T-helper 9 cell (primary cell): ENCODE measurements around the gene CFAP54.
"Not testable (repeated sequence)": the region's sequence is repeated elsewhere in the genome, so short reads cannot be mapped to it uniquely, and the experiment has no call there.

Experiments
- DNase-seq: peaks from one replicate; pipeline ENCODE4 v3.0.0-alpha.2; 2020
- total RNA-seq, 2 donors: gene quantifications; one replicate each; lab custom pipeline; 2026; lab: John Stamatoyannopoulos, UW

The CFAP54 gene, protein sequence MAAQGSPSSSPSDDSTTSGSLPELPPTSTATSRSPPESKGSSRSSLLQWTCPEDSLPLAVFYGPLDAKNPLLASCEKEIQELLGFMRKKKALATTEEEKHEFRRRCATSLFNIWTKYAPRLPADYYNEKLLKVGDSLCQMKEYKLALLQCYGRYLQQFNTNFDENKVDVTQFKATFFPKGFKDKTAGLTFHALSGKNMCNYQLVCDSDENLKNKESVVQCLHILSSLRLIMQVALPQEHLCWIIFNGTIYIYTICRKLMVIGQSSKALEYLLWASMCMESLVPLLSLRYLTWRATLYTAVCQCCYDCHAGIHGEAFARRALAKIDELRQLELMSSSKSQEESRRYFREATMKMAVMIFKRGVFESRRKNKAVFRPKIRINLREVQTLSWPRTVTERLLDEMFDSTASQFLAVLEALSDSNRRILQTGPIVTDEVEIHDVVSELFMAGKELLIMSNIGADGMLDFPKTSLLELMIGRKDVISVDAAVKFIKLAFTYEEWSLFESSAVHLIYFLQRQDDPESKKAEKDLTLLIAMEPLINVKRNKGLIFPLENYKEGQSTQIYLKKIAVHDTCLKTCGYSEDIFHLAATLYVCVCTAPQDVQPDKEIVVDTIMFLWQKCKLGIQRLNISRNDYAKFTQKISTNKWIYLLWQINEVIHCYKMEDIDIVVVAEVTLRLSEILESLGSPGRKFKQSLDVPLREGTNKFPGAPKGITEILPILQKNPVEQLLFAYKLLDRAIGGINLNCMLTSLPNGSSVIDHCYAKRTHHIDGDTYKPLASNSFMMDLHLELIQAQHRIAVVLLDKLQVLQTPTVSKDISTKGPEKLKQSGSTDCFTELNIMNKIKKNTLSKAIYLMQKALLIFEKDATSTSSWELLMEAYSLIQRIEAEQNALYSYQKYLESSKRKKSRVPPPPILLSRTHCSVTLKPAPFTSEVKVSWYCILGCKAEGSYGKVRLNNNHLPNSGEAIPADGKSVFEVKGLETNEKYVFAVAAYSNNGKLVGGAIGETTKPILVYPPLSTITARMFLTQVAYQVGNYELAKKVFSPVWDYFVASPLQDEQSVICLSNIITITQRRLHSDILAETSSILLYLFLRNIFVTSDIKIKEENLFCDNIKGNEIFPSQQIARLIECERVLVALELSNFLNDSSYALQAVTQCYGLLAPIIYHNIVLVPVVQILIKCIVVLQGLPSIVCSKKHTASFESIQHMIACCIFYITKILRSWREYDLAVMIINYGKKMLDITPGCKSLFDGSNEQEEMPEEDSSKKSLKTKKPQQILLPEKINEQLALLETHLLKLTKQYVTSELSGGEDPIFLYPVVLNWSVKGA (N-terminal part only)
- total RNA-seq: 3.4 to 4.7 reads per million in 2 donors

DNA sequence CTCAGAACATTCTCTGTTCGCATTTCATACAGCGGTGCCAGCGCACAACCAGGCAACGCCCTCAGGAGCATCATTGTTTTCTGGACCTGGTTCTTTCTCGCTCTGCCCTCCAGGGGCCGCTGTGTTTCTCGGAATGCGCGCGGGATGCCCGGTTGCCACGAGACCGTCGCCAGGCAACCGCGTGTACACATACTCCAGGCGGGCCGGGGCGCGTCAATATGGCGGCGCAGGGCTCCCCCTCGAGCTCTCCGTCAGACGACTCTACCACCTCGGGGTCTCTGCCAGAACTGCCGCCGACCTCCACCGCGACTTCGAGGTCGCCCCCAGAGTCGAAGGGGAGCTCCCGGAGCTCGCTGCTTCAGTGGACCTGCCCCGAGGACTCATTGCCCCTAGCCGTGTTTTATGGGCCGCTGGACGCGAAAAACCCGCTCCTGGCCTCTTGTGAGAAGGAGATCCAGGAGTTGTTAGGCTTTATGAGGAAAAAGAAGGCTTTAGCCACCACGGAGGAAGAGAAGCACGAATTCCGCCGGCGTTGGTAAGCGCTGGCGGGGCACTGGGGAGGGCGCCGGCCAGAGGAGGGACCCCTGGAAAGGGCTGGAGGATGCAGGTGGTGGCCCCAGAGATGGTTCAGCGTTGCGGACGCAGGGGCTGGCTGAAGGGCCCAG is at the start of gene CFAP54:
CFAP54 (plus strand) TSS at position 186 of the 665 bp plus-strand sequence; CDS start at position 219, 33 bp downstream.
- DNase-seq: peak; percentile 95

DNA sequence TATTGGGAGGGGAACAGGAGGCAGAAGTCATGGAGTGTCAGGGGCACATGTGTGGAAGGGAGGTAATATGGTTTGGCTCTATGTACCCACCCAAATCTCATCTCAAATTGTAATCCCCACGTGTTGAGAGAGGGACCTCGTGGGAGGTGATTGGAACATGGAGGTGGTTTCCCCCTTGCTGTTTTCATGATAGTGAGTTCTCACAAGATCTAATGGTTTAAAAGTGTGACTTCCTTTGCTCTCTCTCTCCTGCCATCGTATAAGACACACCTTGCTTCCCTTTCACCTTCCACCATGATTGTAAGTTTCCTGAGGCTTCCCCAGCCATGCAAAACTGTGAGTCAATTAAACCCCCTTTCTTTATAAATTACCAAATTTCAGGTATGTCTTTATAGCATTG is 47.6 kb upstream of the CFAP54 start:
- DNase-seq: no peak

DNA sequence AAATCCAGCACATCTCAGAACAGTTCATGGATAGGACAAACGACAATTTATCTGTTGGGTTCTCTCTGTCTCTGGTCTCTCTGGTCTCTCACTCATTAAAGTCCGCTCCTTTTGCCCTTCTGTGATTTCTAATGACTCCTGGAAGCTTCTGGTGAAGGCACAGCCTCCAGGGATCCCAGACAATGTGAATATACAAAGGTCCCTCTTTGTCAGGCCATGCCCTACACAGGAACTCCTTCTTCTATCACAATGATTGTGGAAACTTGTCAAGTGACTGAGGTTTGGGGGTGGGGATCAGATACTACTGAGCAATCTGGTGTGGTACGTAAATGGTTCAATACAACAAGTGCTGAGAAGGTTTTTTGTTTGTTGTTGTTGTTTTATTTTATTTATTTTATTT is 46.5 kb upstream of the CFAP54 start:
- no peak for DNase-seq

DNA sequence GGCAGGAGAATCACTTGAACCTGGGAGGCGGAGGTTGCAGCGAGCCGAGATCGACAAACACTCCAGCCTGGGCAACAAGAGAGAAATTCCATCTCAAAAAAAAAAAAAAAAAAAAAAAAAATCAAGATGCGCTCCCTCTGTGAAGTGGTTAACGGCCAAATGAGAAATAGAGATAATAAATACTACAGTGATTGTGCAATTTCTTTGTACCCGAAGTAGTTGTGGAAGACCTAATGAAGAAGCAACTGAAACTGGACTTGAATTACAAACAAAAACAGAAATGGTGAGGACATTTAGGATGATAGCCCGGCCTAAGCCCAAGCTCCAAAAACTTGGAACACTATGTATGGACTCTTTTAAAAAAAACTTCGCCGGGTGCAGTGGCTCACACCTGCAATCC is 45.0 kb upstream of the CFAP54 start:
- DNase-seq: no peak

DNA sequence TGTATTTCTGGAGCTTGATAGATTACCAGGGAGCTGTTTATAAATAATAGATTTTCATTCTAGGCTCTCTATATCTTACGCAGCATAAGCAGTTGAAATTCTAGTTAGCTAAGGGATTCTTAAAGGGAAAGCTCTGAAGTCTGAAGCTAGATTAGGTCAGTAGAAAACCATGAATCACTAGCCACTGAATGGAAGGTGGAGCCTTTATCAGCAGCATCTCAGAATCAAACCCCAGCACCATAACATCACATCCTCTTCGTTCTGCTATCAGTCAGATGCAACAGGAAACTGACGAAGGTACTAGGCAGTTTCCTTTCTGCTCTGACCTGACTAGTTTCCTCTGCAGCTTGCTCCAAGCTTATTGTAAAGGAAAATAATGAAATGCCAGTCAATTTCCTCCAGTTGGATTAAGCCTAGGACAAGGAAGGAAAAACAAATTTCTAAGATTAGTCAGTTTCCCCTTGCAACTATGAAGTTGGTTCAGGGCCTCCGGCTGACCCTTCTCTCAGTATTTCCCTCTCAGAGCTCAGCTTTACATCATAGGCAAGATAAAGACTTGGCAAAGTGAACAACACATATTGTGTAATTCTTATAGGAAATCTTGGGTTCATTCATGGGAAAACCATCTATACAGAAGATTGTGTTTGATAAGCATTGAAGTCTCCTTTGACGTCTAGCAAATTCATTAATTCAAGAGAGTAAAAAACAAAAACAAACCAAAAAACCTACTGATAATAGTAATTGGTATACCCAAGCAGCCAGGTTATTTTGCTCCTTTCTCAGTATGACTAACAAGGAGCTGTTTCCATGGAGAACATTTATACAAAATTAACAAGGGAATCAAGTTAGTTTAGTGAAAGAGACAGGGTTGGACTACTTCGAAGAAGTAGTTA is 43.4 kb upstream of the CFAP54 start:
- peak; percentile 18 for DNase-seq

DNA sequence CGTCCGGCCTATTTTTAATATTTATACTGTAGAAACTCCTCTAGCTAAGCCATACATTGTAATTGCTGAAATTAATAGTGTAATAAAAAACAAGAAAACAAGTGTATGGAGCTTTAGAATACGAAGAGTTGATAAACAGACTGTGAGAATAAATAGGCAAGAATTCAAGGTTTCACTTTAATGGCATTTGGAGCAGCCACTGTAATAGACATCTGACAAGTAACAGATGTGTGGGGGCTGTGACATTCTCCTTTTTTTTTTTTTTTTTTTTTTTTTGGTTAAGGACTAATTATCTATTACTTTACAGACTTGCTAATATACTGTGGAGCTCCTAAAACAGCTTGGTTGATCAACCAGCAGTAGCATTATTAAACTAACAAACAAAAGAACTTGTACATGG is 42.1 kb upstream of the CFAP54 start:
- no peak for DNase-seq

DNA sequence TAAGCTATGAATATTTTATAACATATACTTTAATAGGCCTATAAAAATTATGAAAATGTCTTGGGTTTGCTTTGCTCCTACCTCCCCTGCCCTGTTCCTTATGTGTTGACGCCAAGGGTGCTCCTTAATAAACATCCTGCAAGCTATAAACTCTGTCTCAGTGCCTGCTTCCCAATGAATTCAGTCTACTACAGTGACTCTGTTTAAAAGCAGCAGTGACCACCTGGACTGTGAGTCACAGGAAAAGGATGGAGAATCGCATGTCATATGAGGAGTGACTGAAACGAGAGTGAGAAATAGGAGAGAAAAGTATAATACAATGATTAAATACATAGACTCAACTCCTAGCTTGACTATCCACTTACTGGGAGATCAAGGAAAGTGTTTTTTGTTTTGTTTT is 41.1 kb upstream of the CFAP54 start:
- DNase-seq: no peak

DNA sequence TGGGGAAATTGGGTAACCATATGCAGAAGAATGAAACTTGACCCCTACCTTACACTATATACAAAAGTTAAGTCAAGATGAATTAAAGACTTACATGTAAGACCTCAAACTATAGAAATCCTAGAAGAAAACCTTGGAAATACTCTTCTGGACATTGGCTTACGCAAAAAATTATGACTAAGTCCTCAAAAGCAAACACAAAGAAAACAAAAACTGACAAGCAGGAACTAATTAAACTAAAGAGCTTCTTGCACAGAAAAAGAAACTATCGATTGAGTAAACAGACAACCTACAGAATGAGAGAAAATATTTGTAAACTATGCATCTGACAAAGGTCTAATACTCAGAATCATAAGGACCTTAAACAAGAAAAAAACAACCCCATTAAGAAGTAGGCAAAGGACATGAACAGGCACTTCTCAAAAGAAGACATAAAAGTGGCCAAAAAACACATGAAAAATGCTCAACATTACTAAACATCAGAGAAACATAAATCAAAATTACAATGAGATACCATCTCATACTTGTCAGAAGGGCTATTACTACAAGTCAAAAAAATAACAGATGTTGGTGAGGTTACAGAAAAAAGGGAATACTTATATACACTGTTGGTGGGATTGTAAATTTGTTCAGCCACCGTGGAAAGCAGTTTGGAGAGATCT is 37.0 kb upstream of the CFAP54 start:
- DNase-seq: no peak

DNA sequence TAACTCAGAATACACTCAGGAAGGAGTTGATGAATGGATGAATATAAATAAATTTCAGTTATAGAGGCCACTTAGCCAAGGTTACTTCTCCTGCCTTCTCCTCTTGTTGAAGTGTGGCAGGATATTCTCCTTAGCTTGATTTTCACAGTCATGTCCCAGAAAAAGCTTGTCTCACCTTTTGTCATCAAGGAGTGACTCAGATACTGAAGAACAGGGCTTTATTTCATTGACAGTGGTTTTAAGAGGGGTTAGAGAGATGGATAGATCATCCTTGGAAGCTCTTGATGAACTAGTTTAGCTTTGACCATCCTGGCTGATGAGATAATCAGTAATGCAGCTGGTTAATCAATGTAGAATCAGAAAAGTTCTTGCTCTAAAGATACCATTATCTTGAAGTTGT is 35.0 kb upstream of the CFAP54 start:
- DNase-seq: no peak

DNA sequence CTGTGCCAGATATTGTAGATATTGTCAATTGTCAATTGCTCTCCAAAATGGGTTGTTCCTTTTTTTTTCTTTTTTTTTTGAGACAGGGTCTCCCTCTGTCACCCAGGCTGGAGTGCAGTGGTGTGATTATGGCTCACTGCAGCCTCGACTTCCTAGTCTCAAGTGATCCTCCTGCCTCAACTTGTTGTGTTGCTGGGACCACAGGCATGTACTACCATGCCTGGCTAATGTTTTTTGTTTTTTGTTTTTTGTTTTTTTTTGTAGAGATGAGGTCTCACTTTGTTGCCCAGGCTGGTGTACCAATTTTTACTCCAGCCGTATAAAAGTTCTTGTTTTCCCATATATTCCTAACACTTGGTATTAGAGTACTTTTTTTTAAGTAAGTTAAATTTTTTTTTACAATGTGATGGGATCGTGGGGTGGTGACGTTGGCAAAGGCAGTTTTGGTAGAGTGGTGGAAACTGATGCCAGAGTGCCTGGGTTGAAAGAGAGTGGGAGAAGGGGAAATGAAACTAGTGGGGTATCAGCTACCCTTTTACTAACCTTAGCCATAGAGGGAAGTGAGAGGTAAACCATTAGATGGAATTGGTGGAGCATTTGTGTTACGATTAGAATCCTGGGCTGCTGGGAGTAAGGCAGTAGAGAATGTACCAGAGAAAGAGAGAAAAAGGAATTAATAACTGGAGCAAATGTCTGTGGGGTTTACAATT is 33.0 kb upstream of the CFAP54 start:
- no peak for DNase-seq

DNA sequence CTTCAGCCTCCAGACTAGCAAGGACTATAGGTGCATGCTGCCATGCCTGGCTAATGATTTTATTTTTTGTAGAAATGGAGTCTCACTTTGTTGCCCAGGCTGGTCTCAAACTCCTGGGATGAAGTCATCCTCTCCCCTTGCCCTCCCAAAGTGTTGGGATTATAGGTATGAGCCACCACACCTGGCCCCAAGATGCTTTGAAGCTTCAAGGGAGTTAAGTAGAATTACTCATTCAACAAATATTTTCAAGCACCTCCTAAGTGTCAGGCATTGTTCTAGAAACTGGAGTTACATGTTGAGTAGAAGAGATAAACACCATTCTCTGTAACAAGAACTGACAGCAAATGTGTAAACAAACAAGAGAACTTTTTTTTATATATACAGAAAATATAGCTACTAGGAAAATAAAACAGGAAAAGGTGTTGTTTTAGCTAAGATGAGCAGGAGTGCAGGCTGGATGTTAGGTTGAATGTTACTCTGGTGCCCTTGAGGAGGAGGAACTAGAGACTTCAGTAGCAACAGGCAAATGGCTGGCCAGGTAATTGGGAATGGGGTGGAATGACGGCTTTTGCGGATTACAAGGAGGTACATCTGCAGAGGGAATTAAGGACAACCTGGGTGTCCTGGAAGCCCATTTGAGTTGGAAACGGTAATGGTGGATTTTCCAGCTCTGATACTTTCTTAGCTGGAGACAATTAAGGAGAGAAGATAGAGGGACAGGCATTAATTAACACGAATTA is 32.0 kb upstream of the CFAP54 start:
- DNase-seq: no peak

DNA sequence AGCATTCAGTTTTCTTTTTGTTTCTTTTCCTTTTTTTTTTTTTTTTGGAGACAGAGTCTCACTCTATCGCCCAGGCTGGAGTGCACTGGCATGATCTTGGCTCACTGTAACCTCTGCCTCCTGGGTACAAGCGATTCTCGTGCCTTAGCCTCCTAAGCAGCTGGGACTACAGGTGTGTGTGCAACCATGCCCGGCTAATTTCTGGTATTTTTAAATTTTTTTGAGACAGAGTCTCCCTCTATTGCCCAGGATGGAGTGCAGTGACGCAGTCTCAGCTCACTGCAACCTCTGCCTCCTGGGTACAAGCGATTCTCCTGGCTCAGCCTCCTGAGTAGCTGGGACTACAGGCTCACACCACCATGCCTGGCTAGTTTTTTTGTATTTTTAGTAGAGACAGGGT is 30.1 kb upstream of the CFAP54 start:
- DNase-seq: not testable (repeated sequence)

DNA sequence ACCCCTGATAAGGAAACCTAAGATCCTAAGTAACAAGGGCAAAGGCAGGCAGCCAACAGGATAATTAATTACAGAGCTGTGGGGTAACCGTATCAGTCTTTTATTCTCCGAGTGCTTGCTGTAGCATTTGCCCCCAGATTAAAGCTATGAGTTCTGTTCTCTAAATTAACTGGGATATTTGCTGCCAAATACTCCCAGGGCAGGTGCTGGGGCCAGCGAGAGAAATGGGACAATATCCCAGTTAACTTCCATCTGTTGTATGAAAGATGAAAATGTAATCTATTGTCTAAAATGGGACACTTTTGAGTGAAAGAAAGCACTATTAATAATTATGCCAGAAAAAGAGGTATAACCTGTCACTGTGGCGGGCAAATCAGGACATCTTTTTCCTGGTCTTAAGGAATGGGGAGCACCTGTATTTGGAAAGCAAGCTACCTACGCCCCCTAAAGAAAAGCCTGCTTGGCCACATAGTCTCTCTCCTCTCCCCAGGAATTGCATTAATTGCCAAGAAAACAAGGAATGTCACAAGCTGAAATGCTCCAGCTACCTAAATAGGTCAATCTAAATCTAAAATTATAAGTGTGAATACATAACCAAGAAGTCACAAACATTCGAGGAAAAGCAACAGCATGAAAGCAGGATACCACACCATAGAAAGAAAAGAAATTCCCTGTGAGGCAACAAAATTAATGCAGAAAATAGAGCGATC is 26.7 kb upstream of the CFAP54 start:
- no peak for DNase-seq

DNA sequence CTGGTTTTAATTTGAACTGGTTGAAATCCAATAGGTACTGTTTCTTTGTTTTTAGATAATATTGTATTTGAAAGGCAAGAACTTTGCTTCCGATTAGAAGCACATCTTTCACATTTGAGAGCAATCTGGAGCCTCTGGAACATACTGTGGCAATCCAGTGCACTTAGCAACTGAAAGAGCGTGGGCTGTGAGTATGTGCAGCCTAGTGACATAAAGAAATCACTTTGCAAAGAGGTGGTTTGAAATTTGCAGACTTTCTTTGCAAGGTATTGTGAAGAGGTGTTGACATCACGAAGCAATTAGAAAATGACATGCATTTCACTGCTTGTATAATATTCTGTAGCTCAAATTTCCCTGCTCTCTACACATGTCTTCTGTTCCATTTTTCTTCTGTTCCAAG is 23.5 kb upstream of the CFAP54 start:
- no peak for DNase-seq

DNA sequence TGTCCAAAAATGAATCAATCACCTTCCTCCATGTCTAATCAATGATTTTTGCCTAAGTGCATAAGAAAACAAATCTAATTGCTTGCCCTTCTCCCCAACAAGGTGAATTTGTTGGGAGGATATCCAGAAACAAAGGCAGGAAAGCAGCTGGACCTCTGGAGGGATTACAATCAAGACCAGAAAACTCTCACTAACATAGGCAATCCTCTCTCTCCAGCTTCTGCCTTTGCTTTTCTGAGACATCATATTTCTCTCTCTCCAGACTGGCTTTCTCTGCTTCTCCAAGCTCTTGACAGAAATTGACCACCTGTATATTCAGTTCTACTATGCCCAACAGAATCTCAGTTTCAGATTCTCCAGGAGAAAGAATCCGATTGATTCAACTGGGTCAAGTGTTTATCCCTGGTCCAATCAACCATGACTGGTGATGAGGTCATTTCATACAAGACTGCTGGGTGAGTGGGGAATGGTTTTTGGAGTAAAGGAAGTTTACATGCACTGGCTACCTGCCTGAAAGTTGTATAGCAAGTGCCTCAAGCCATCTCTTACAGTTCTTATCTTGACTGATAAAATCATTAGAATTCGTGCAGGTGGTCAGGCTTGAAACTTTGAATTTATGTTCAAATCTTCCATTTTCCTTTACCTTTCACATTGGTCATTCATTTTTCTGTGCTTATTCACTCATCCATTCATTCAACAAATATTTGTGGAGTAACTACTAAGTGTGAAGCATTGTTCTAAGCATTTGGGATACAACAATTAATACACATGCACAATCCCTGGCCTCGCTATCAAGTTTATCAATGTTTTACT is 22.2 kb upstream of the CFAP54 start:
- no peak for DNase-seq

DNA sequence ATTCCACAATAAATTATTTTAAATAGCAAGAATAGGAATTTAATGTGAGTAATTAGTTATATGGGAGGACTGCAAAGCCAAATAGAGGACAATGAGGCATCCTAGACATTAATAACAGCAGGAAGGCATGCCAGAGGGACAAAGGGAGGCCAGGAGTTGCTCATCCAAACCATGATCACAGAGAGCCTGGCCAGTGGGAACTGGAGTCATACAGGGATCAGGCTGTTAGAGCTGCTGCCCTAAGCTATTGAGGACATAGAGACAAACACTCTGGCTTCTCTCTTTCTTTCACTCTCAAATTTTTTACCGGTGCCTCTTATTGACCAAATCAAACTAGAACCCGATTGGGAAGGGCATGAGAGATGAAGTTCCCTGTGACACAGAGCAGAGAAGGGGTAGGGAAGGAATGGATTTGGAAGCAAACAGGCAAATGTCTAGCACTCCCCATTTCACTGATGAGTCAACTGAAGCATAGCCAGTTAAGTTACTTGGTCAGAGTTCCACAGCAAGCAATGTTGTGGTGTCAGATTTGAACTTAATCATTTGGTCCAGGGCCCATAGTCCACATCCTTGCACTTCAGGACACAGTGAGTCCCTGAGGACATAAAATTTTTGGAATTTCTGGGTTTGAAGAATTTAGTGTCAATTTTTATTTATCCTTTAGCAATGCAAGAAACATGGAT is 17.9 kb upstream of the CFAP54 start:
- no peak for DNase-seq

DNA sequence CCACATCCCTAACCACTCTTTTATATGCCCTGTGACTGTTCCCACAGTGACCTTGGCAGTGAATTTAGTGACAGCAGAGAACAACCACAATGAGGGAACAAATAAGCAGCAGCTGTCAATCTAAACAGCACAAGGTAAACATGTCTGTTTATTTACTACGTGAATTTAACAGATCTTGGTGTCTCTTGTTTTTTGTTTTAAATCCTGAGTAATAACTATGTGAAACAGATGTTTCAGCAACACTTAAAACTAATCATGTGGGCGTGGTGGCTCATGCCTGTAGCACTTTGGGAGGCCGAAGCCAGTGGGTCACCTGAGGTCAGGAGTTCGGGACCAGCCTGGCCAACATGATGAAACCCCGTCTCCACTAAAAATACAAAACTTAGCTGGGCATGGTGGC is 17.0 kb upstream of the CFAP54 start:
- DNase-seq: no peak
